Stimulated activated CD4-positive, alpha-beta T cell treated with anti-CD3 and anti-CD28 coated beads, TNF-alpha, amount 100 ng/mL, for 4 hours (primary cell): ENCODE data around the gene DEXI.
"Not testable (repeated sequence)": the region's sequence is repeated elsewhere in the genome, so short reads cannot be mapped to it uniquely, and the experiment has no call there.

ENCODE experiments used
- DNase-seq, 3 experiments: peaks; one replicate each; pipeline ENCODE4 v3.0.0-alpha.2; 2020; ENCODE audit warnings: low read depth in 3 of 3

Gene DEXI

DNA sequence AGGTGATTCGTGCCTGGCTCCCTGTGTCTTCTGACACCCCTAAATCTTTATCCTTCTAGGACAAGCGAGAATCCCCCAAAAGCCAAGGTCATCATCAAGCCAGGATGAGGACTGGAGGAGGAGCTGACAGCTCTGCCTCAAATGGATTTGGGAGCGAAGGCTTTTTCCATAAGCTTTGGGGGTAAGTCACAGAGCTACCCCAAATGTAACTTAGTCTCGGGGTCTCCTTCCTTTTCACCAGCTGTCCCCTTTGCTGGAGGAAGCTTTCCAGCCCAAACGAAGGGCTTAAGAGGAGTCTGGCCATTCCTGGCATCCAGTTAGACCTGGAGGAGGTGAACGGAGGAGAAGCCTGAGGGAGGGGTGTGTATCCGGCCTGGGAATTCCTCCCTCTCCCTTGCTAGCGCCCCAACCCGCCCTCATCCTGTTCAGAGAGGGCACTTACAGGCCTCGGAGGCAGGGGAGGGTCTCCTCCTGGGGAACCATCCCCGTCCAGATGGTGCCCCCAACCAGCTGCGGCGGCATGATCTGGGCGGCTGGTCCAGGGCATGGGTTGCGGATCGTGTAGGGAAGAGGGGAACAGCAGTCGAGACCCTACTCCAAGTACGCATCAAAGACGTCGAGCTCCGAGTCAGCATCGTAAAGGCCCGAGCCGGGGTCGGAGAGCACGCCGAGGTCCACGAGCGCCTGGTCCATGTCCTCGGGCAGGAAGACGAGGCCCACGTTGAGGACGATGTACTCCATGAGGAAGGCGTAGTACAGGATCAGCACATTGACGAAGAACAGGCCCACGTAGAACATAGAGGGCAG is 938 bp downstream of the DEXI start:
- DNase-seq: no peak

DNA sequence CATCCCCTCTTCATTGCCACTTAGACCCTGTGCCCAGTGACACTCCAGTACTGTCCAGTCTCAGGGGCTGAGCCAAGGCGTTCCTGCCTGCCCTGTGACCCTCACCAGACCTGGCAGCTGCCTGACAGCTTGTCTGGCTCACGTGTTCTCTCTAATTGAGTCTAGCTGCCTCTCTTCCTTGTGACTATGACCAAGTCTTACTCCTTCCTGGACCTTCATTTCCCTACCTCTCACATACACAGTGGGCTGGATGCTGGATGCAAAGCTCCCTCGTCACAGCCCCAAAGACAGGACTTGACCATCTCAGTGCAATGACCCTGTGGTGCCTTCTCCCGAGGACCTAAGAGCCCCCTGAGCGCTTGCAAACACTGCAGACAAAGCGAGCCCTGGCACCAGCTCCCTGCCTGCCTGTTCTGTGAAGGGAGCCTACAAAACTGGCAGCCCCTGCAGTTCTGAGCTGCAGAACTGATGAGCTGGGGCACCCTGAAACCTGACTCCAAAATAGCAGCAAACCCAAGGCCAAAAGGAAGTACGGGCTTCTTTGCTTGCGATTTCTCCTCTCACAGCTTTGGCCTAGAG is 1.7 kb downstream of the DEXI start:
- DNase-seq: no peak

DNA sequence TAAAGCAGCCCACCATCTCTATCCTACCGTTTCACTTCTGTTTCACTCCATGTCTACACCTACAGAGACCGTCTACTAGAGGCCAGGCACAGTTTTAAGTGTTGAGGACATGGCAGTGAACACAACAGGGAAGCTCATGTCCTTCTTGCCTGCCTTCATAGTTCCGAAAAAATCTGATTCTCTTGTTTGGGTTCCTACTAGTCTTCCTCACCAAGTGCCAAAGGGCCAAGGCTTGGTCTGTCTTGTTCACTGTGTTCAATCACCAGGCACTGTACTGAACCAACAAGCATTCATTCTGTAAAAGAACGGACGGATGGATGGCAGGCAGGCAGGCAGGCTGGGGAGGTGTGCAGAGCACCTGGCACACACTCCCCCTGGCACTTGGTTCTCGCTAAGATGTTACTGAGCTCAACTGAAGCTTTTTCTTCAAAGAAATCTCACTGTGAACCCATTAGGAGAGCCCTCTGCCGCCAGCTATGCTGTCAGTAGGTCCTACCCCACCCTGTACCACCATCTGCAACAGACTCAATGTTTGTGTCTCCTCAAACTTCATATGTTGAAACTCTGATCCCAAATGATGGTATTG is 2.5 kb downstream of the DEXI start:
- no peak for DNase-seq

DNA sequence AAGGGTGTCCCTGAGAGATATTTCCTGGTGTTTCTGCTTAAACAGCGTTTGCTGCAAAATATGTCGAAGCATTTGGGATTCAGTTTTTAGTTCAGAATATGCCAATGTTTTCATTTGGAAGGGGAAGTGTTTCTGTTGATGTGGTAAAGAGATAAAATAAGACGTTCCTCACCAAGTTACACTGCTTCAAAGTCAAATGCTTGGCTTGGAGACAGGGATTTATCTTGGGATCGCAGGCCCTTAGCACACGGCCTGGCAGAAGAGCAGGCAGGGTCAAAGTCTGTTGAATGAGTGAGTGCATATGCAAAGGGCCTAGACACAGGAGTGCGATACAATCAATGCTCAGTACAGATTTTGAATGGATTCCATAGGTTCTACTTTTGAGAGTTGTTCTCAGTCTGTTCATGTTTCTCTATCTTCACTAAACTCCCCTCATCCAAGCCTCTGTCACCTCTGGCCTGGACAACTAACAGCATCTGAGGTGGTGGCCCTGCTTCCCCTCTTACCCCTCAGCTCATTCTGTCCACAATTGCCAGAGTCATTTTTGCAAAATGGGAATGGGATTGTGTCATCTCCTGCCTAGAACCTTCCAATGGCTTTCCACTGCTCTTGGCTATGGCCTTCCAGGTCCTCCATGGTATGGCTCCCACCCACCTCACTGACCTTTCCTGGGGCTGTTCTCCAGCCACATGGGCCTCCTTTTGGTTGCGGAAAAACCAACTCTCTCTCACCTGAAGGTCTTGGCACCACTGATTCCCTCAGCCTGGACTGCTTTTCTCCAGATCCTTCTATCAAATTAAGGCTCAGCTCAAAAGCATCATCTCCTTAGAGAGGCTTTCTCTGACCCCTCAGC is 3.2 kb downstream of the DEXI start:
- DNase-seq: no peak

DNA sequence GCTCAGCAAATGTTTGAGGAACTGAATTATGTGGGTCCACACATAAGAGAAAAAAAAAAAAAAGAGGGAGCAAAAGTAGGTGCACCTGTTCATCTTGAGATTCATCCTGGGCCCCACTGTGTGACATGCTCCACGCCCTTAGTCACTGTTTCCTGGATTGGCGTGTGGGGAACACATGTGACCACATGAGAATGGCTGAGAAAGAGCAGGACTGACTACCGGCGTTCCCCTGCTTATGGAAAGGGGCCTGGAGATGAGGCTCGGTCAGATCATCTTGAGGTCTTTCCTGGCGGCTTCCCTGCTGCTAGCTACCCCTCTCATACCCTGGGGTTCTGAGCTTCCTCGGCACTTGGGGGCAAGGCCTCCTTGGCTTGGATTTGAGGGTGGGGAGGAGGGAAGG is 3.9 kb downstream of the DEXI start:
- no peak for DNase-seq

DNA sequence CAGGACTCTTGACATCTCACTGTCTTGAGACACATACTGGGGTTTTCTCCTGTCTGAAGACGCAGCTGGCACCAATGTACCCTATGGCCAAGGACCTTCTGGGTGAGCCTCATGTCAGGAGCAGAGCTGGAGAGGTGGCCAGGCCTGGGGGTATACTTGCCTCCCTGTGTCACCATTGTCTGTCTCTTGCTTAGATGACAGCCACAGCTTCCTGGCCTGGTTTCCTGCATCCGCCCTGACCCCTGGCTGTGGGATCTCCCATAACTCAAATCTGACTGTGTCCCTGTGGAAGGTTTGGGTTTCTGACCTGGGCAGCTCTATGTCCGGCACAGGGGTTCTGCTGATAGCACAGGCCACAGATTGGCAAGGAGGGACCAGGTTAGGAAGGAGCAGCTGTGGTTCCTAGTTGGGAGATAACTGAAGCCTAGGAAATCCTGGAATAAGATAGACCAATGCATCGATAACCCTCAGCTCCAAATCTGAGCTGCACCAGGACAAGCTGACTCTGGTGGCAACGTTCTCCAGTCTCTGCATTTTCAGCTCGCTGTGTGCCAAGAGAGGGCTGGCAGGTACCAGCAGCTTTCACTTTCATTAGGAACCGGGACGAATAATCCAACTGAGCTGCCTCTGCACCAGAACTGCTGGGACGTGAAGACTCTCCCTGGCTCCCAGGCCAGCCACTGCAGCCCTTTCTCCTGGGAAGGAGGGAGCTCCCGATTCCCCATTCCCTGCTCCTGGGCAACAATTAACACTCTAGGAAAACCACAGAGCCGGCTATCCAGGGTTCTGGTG is 5.0 kb downstream of the DEXI start:
- DNase-seq: no peak

DNA sequence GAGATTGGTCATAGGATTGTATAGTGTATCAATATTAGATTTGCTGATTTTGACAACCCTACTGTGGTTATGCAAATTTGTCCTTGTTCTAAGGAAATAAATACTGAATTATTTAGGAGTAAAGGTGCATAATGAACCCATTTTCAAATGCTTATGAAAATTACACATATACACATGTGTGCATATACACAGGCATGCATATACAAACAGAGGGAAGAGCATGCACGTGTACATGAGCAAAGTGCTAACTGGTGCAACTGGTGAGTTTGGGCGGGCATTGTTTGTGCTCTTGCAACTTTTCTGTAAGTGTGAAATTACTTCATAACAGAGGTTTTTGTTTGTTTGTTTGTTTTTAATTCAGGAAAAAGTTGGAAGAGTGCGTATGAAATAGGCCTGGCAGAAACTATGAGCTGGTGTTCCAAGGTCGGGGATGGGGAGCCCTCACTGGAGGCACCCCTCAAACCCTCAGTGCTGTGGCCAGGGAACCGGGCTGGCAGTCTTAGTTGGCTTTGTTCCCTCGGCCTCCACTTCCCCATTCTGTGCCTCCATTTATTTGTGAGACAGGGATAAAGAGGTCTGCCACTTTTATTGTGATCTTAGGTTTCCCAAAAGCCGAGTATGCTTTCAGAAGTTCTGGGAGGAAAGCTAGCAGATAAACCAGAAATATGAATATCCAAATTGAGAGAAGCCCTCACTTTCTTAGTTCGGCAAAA is 5.8 kb downstream of the DEXI start:
- DNase-seq: no peak

DNA sequence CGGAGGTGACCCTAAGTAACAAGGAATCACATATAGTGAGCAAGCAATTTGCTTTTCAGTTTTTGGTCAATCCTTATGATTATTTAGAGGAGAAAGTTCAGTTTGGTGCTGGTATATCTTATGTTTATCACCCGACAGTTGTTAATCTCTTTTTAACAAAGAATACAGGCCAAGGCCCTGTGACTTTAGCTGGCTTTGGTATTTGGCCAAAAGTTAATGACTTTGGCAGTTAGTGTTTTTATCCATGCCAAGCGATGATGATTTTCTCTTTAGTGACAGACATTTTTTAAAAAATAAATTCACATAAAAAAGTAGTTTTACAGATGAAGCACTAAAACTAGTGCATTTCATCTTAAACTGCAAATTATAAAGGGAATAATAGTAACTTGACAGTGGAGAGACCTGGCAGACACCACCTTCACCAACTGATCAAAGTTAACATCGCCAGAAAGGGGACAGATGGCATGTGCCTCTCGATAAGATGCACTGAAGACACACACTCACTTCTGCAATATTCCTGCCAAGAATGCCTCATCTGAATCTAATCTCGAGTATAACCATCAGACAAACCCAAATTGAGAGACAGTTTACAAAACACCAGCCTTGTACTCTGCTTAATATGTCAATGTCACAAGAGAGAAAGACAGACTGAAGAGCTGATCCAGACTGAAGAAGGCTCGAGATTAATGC is 6.9 kb downstream of the DEXI start:
- no peak for DNase-seq

DNA sequence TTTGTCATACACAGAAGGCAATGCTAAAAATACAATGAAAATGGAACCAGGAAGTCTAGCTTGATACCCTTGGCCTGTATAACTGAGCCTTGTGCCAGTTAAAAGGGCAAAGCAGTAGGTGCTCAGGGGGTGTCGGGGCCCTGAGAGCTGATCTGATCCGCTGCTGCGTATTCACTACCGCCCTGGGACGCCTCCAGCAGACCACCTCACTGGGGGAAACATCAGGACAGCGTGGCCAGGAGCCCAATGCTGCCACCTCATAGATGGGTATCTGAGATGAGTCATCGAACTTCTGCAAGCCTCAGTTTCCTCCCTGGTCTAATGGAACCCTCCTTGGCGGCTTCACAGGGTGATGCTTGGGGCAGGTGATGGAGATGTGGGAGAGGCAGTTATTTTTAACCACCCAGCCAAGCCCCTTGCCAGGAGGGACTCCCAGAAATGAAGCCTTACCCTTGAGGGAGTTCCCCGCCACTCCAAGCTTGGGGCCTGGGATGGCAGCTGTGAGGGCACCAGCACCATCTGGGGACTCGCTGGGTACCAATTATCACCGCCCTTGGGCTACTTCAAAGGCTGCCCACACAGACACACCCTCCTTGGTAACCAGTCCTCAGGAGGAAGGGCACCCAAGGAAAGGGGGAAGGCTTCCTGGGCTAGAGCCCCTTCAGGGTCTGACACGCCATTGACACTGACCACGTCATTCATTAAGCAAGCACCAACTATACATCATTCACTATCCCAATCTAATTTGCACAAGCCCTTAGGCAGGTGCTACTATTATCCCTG is 7.8 kb downstream of the DEXI start:
- DNase-seq: no peak

DNA sequence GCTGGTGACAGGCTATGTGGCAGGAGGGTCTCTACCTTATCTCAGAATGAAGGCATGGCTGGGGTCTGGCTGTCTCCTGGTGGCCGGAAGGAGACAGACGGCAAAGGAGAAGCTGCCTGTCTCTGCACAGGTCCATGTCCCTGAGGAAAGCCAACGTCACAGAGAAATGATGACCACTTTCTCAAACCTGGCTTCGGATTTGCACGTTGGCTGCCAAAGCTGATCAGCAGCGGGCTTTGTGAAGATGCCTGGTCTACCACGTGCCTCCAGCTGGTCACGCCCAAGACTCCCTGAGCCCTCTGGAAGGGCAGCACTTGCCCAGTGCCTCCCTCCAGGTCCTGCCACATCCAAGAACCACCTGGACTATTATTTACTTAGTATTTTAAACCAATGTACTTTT is 8.4 kb downstream of the DEXI start:
- DNase-seq: no peak

DNA sequence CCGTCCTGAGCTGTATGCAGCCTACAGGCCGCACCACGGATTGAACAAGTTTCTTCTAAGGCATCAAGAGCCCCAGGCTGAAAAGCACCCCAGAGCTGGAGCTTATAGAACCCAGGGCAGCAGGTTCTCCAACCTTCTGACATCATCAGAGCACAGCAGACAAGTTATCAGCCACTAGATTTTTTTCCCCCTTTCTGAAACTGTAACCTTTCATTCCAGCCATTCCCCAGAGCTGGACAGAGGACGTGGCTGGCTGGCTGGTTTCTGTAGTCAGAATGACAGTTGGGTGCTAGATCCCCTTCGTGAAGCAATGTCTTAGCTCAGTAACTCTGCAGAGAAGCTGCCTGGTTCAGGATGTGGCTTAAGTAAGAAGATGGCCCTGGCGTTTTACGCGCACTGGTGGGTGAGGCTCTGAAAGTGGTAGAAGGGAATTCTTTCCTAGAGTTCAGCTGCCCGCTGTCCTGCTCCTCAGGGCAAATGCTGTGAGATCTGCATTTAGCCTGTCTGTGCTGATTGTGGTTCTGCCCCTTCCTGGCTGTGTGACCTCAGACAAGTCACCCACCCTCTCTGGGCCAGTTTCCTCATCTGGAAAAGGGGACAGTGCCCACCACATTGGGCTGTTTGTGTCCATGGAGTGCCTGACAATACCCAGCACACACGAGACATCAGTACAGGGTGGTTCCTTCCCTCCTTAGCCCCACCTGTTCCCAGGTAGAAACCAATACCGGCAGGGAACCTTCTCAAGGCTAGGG is 9.1 kb downstream of the DEXI start:
- no peak for DNase-seq

DNA sequence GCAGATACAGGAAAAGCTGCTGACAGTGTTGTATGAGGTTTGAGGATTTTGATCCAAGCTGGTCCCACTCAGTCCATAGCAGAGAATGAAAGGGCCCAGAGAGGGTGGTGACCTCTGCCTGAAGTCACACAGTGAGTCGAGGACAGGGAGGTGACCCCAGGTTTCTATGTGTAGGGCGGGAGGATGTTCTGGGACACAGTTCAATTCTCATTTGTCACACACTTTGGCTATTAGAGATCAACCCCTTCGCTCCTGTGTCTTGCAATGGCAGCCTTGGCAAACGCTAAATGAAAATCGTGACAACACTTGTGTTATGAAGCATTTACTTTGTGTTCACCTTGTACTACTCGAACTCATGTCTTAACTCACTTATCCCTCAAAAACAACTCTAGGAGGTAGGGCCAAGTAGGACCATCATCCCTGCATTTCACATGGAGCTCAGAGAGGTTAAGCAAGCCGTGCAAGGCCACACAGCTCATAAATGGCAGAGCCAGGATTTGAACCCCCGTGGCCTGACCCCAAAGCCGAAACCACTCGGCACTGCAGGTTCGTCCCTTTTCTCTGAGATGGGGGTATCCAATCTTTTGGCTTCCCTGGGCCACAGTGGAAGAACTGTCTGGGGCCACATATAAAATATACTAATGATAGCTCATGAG is 10.2 kb downstream of the DEXI start:
- no peak for DNase-seq

DNA sequence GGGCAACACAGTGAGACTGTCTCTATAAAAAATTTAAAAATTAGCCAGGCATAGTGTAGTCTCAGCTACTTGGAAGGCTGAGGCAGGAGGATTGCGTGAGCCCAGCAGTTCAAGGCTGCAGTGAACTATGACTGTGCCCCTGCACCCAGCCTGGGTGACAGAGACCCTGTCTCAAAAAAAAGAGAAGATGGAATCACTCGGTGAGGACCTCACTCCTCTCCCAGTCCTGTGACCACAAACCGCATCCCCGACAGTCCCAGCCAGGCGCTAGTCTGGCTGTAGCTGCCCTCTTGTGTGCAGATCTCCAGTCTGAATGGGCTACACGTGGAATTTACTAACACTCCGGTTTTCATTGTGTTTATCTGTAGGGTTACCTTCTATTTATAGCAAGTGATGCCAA is 11.1 kb downstream of the DEXI start:
- no peak for DNase-seq

DNA sequence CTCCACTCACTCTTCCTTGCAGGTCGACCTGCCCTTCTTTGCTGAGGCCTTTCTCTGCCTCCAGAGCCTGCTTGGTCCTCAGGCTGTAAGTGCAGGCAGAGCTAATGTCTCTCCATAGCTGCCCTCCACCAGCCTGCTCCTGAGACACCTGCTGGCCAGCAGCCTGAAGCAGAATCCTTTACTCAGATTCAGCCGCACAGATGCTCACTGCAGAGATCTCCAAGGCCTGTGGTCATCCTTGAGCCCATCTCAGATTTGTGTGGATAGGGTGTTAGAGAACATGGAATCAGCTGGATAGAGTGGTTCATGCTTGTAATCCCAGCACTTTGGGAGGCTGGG is 11.5 kb downstream of the DEXI start:
- DNase-seq: no peak

DNA sequence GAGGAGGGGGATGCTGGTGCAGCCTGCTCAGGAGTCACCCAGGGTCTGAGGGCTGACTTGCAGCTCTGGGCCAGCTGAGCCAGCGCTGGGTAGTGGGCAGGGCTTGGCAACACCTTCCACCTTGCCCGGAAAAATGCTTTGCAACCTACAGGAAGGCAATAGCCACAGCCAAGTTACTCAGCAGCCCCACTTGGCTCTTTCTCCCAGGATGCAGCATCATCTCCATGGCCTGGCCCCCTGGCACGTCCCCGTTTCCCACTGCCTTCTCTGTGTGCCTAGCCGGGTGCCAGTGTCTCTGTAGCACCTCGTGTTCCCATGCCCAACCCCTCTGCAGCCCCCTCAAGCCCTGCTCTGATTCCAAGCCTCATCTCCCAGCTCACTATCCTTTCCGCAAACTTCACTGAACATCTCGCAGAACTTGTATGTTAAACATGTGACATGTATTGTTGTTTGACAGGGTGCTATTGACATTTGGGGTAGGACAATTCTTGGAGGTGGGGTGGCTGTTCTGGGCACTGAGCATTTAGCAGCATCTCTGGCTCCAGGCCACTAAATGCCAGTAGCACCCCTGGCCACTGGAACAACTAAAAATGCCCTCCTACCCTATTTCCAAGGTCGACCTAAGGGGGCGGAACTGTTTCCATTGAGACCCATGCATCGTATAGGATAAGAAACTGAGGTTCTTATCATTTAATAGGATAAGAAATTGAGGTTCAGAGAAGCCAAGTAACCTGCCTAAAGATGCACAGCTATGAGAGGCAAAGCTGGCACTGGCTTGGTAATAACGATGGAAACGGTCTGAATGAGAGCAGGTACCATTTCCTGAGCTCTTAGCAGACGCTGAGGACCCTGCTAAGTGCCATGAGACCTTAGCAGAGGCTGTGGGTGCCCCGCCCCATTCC is 12.2 kb downstream of the DEXI start:
- no peak for DNase-seq

DNA sequence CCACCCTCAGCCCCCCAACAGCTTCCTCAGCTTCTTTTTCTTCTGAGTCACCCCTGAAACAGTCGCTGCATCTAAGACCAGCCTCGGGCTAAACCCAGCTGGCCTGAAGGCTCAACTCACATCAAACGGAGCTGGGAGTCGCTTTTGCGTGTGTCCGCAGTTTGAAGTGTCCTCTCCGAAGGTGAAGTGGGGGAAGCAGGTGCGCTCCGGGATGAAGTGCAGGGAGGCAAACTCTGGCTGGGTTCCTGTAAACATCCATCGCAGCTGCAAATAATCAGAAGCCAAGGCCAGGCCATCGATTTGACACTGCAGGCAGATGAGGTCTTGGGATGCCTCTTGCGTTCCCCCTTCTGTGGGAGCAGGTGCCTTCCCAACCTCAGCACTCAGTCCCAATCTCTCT is 13.2 kb downstream of the DEXI start:
- DNase-seq: not testable (repeated sequence)

DNA sequence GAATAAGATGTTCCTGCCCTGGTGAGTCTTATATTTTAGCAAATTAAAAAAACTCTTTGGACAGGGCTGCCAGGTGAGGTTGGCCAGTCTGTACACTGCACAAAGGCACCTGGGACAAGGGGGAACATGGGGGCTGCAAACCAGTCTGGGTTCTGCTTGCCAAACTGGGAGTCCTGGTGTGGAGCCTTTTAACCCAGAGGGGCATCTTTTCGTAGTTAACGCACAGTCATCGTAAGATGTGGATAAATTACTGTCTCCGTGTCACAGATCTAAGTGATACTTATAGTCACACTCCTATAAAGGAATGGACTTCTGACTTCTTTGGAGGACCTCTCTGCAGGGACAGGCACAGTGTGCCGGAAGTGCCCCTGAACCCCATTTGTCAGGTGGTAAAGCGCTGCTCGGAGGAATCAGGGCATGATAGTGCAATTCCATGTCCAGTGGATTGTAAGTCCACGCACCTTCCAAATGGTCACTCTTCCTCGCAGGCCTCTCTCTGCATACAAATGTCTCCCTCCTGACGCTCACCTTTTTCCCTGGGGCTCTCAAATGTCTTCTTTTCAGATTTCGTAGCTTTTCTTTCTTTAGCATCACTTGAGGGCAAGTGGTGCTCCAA is 14.7 kb downstream of the DEXI start:
- no peak for DNase-seq
